GM10847 (cell line): ENCODE measurements around the gene VEGFD.

Experiments
- POLR2A ChIP-seq: IDR thresholded peaks from 2 replicates; pipeline ENCODE4 v1.6.1; 2011; ENCODE audit not compliant: insufficient read length; ENCODE audit errors: extremely low read depth

VEGFD gene

GRCh38 chrX:15298201-15298600 lies 86.0 kb downstream of the VEGFD start:
- TF ChIP-seq POLR2A = no peak
